C4-2B (cell line): ENCODE data around the gene LYST.

Source experiments
- ZFX ChIP-seq: fragments of 450-650 bp; IDR thresholded peaks from 2 replicates; pipeline ENCODE4 v1.6.1; 2017
- TF ChIP-seq, protein P1 (sequence below): fragments of 450-650 bp; conservative IDR thresholded peaks from 2 replicates; pipeline ENCODE4 v1.5.1; 2017; ENCODE audit warnings: mild to moderate bottlenecking

DNA sequence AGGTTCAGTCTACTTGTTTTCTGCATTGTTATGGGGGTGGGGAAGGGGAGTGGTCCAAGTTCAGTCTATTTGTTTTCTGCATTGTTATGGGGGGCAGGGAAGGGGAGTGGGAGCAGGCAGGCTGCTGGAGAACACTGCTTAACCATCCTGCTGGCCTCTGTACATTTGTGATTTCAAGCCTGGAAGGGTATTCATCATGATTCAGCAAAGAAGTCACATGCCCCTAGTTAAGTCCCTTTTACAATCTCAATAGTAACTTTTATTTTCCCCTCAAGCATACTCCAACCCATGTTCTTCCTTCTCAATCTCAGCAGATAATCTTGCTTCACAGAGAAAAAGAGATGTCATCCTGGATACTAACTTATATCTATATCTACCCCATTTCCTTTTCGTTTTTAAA is 7.9 kb downstream of the LYST start:
- TF ChIP-seq, protein P1, sequence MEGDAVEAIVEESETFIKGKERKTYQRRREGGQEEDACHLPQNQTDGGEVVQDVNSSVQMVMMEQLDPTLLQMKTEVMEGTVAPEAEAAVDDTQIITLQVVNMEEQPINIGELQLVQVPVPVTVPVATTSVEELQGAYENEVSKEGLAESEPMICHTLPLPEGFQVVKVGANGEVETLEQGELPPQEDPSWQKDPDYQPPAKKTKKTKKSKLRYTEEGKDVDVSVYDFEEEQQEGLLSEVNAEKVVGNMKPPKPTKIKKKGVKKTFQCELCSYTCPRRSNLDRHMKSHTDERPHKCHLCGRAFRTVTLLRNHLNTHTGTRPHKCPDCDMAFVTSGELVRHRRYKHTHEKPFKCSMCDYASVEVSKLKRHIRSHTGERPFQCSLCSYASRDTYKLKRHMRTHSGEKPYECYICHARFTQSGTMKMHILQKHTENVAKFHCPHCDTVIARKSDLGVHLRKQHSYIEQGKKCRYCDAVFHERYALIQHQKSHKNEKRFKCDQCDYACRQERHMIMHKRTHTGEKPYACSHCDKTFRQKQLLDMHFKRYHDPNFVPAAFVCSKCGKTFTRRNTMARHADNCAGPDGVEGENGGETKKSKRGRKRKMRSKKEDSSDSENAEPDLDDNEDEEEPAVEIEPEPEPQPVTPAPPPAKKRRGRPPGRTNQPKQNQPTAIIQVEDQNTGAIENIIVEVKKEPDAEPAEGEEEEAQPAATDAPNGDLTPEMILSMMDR: no peak
- TF ChIP-seq ZFX: no peak
